Superior temporal gyrus (tissue), 1 donor: ENCODE measurements around the gene TSPO2.
A peak's percentile ranks its signal among the peaks of the same experiment; 100 is the strongest.

Source experiments
- DNase-seq: peaks from one replicate; pipeline ENCODE4 v3.0.0-alpha.2; 2016; ENCODE audit errors: extremely low spot score

TSPO2 gene

DNA sequence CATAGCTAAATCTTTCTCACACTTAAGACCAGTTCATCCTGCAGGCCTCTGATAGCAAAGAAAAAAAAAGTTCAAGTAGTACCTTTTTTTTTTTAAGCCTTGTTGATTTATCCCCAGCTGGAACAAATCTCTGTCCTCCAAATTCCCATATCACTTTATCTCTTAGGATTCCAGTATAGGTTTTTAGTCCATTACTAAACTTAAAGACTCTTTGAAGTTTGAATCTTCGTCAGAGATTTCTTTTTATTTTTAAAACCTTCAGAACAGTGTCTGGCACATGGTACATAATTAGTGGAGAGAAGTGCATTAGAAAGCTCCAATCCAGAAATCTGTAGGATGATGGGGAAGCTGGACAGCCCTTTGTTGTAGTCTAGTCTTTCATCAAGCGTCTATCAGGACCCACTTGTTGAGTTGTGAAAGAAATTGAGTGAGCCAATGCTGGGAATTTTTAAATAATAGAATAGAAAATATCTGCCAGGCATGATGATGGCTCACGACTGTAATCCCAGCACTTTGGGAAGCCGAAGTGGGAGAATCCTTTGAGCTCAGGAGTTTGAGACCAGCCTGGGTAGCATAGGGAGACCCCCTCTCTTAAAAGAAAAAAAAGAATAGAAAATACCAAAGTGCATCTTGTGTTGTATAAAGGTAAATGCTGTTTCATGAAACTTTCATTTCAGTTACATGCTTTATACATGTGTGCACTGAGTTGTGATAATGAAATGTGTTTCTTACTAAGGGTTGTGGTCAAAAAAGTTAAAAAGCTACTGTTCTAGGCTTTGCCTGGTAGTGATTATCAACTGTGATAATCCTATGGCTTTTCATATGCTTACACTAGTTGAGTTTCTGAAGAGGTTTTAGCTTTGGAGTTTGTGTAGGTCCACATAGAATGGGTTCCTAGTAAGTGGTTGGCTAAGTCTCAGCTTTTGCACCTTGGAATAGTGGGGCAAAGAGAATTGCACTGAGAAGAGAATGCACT, 33.7 kb downstream of the TSPO2 start:
- no peak for DNase-seq

DNA sequence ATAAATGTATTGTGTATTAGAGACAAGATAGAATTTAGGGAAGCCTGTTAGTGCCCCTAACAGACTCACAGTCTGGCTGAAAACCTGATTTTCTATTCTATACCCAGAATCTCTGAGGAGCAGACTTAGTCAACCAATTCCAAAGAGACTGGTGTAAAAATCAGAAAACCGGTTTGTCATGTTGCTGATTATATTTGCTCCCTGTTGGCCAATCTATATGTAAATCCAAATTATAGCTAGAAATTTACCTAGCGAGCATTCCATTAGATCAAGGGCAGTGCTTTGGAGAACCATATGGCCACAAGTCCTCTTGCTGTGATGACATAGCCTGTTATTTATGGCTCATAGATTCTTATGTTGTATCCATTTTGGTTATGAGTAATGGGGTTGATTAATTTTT, 35.3 kb downstream of the TSPO2 start:
- DNase-seq, result no peak

DNA sequence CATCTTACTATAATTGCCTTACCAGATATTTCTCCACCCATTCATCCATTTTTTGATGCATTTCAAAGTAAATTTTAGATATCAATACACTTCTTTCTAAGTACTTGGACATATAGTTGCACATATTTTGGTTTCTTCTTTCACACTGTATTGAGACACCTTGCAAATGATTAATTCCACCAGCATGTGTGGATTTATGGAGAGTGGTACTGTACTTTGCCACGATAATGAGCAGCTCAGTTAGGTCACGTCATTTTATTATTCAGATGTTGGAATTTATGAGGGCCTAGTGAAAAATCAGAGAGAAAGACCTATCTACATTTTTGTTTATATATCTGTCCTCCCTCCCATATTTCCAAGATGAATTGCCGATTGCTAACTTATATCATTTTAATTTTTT, 35.8 kb downstream of the TSPO2 start:
- no peak for DNase-seq

DNA sequence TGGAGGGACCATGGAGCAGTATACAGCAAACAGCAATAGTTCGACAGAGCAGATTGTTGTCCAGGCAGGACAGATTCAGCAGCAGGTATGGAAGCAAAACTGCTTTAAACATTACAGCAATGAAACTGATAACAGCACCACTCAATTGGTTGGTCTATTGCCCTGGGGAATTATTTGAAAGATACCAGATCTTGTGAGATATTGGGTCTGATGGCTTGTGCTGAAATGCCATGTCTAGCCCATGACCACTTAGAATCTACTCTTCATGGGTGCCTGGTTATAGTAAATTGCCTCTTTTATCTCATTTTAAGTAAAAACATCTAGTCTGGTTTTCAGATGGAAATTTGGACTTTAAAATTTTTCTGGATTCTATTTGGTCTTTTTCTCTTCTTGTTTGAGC, 36.8 kb downstream of the TSPO2 start:
- DNase-seq, result no peak

DNA sequence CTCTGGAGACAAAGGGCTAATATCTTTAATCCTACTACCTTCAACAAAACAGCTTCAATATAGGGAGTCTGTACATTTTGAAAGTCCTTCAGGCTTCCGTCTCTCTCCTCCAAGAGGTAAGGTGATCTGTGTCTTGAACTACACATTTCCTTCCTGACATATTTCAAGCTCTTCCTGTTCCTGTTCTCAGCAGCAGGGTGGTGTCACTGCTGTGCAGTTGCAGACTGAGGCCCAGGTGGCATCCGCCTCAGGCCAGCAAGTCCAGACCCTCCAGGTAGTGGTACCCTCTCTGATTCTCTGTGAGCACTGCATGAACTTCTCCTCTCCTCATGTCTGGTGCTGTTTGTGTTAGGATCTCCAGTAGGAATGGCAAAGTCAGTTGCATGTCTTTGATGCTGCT, 38.4 kb downstream of the TSPO2 start:
- DNase-seq, result no peak

DNA sequence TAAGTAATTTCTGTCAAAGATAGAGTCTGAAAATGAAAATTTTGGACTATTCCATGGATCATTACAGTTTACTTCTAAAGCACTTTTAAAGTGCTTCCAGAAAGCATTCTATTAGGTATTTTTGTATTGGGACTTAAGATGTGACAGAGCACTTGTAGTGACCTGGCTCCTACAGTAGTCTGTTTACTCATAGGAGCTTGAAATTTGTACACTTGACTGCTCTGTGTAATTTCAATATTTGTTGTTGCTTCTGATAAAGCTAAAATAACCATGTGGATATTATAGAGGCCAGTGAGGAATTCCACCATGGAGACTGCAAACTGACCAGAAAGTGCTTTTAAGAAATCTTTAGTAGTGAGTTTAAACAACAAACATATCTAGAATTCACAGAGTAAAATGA, 40.8 kb downstream of the TSPO2 start:
- DNase-seq, result no peak

DNA sequence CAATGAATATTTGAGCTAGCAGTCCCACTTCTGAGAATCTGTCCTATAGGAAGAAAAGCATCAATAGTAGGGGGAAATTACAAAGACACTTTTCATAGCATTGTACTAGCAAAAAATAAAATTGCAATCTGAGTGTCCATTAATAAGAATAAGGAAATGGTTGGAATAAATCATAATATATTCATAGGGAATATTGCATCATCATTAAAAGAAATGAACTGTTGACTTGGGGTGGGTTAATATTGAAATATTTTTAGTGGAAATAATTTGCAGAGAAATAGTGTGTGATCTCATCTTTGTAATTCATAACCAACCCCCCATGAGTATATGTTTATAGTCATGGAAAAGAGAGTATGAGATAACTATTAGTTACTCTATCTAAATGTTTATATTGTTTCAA, 42.9 kb downstream of the TSPO2 start:
- DNase-seq, result no peak

DNA sequence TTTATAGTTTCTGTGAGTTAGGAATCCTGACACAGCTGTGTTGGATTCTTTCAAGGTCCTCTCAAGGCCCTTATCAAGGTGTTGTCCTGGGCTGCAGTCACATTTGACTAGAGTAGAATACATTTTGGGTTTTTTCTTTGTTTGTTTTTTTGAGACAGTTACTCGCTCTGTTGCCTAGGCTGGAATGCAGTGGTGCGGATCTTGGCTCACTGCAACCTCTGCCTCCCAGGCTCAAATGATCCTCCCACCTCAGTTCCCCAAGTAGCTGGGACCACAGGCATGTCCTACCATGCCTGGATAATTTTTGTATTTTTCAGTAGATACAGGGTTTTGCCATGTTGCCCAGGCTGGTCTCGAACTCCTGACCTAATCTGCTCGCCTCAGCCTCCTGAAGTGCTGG, 46.2 kb downstream of the TSPO2 start:
- no peak for DNase-seq

DNA sequence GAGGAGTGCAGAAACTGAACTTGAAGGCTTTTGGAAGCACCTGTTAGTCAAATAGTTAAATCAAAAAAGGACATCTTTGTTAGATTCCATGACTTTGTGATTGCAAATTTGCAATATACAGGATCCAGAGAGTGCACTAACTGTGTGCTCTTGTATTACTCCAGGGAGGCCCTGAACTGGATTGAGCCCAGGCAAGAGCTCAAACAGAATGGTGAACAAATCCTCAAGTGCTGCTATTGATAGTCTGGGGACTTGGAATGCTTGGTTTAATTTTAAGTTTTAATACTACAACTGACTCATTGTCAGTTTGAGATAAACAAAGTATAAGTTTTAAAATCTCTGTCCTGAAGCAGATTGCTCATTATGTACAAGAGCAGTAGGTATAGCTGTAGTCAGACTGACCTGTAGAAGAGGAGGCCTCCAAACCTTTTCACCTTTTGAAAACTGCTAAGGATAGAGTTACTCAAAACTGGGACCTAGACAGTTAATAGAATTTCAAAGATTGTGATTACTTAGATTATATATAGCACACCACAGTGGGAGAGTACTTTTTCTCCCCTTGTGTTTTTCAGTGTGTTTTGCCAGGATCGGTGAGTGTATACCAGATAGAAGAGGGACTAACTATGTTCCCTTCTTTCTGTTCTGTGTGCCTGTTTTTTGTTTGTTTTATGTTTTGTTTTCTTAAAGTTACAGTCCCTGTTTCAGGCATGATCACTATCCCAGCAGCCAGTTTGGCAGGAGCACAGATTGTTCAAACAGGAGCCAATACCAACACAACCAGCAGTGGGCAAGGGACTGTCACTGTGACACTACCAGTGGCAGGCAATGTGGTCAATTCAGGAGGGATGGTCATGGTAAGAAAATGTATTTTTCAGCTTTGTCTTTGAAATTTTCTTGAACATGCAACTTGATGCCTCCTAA, 48.8 kb downstream of the TSPO2 start:
- DNase-seq, result no peak

DNA sequence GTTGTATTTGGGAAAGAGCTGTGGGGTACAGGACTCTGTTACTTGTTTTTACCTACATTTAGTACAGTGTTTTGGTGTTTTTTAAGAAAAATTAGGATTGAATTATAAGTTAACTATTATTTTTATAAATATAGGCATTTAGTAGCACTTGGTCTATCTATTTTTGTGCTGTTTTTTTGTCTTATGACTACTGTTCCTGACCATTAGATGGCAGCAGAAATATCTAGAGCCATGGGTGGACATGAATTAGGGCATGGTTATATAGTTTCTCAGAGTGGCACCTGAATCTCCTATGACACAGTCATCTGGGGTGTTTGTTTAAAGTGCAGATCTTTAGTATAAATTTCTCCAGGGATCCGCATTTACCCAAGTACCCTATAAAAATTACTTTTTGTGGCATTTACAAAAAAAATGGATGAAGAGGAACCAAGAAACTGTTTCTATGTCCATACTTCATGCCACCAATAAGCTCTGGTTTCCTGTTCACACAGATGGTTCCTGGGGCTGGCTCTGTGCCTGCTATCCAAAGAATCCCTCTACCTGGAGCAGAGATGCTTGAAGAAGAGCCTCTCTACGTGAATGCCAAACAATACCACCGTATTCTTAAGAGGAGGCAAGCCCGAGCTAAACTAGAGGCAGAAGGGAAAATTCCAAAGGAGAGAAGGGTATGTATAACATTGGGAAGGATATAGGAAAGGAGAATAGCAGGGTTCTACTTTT, 50.3 kb downstream of the TSPO2 start:
- peak; percentile 43 for DNase-seq

DNA sequence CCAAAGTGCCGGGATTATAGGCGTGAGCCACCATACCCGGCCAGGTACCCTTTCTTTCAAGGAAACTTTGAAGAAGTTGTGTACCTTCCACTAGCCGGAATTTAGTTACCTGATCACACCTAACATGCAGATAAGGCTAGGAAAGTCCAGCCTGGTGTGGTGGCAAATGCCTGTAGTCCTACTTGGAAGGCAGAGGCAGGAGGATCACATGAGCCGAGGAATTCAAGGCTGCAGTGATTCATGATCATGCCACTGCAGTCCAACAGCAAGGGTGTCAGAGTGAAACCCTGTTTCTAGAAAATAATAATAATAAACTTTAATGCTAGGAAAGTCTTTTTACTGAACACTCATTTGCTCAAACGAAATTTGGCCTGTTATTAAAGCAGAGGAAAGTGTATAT, 51.5 kb downstream of the TSPO2 start:
- DNase-seq, result no peak
